Muscle of leg (tissue), 11 donors: ENCODE measurements around the gene TMEM176B. TPM values are rescaled to one million over a fixed set of nuclear protein-coding genes. Genes with fewer than 3 reads are reported as not detected.

Source experiments
- DNase-seq: peaks from one replicate; pipeline ENCODE4 v3.0.0; 2013
- H3K27ac ChIP-seq: one replicate; pipeline ENCODE4 v1.5.1; 2013; ENCODE audit warnings: mild to moderate bottlenecking, low read length, control low read depth
- H3K27me3 ChIP-seq: one replicate; pipeline ENCODE4 v1.6.1; 2013; ENCODE audit warnings: low read length; ENCODE audit not compliant: control insufficient read depth, insufficient read depth
- H3K36me3 ChIP-seq: one replicate; pipeline ENCODE4 v1.6.1; 2013; ENCODE audit warnings: low read length; ENCODE audit not compliant: control insufficient read depth, insufficient read depth
- H3K4me1 ChIP-seq: one replicate; pipeline ENCODE4 v1.6.1; 2013; ENCODE audit warnings: low read length; ENCODE audit not compliant: control insufficient read depth, insufficient read depth
- H3K4me3 ChIP-seq: one replicate; pipeline ENCODE4 v1.5.1; 2013; ENCODE audit warnings: low read length, control low read depth
- H3K9me3 ChIP-seq: replicated peaks from 2 replicates; pipeline ENCODE4 v1.6.1; 2013; ENCODE audit warnings: low read depth, low read length; ENCODE audit not compliant: control insufficient read depth
- WGBS: methylation state at CpG from one replicate; pipeline ENCODE4 v1.1.5; 2013; ENCODE audit warnings: missing lambda C conversion rate; ENCODE audit not compliant: insufficient coverage; 5-methylcytosine and 5-hydroxymethylcytosine counted together
- polyA plus RNA-seq, 8 donors: library from polyadenylated mRNA; unstranded; fragments of 120-200 nt; gene quantifications; one replicate each; pipeline versions ENCODE4 v1.2.1 to v1.2.3, GENCODE V29; 2013; ENCODE audit warnings: inconsistent platforms in 1 of 8, low replicate concordance in 1 of 8; ENCODE audit not compliant: insufficient read length in 8 of 8, insufficient read depth in 1 of 8
- total RNA-seq: library from RNA; stranded (reverse); fragments of 120-200 nt; gene quantifications from one replicate; pipeline ENCODE4 v1.2.4, GENCODE V29; 2013

The TMEM176B gene
- total and polyA plus RNA-seq, 9 donors = 7.7 to 16.7 (median 11.7) TPM

GRCh38 chr7:150842018-150842417 lies 41.9 kb upstream of the TMEM176B start:
- DNase-seq = no peak
- Histone ChIP-seq H3K27me3 (no peaks in the 10 kb centered on the region), H3K4me1 (peaks cover 21% of the 10 kb centered on the region), H3K36me3 (no peaks in the 10 kb centered on the region), H3K4me3 (no peak overlapping the region), H3K9me3 (no peaks in the 10 kb centered on the region), H3K27ac (no peak overlapping the region)
- WGBS = 85% methylated on average over 3 of the region's 3 CpGs

- DNase-seq = no peak
- WGBS = 77% methylated on average over 5 of the region's 7 CpGs
- Histone ChIP-seq H3K27ac (no peak overlapping the region), H3K9me3 (no peaks in the 10 kb centered on the region), H3K4me3 (no peak overlapping the region), H3K36me3 (no peaks in the 10 kb centered on the region), H3K4me1 (no peaks in the 10 kb centered on the region), H3K27me3 (no peaks in the 10 kb centered on the region)
These were observed 38.9 kb upstream of the TMEM176B start for GRCh38 chr7:150838965-150839650.

- H3K27me3 ChIP-seq = no peaks in the 10 kb centered on the region
- no peaks in the 10 kb centered on the region for H3K9me3 ChIP-seq
- no peak for DNase-seq
- no peaks in the 10 kb centered on the region for H3K36me3 ChIP-seq
- no peaks in the 10 kb centered on the region for H3K4me1 ChIP-seq
- no peak overlapping the region for H3K4me3 ChIP-seq
- WGBS = 89% methylated on average over 3 of the region's 6 CpGs
- no peak overlapping the region for H3K27ac ChIP-seq
These were observed 35.6 kb upstream of the TMEM176B start for GRCh38 chr7:150835702-150836280.

GRCh38 chr7:150835019-150835418 lies 34.9 kb upstream of the TMEM176B start:
- no peak overlapping the region for H3K27ac ChIP-seq
- H3K27me3 ChIP-seq = no peaks in the 10 kb centered on the region
- no peak for DNase-seq
- no peaks in the 10 kb centered on the region for H3K36me3 ChIP-seq
- H3K9me3 ChIP-seq = no peaks in the 10 kb centered on the region
- WGBS = no CpG with 5 or more reads among the region's 1 CpG
- H3K4me3 ChIP-seq = no peak overlapping the region
- no peaks in the 10 kb centered on the region for H3K4me1 ChIP-seq

- H3K9me3 ChIP-seq = no peaks in the 10 kb centered on the region
- no peaks in the 10 kb centered on the region for H3K36me3 ChIP-seq
- DNase-seq = peak; percentile 21
- no peaks in the 10 kb centered on the region for H3K4me1 ChIP-seq
- H3K4me3 ChIP-seq = no peak overlapping the region
- no CpG with 5 or more reads among the region's 1 CpG for WGBS
- H3K27me3 ChIP-seq = no peaks in the 10 kb centered on the region
- H3K27ac ChIP-seq = no peak overlapping the region
These were observed 31.7 kb upstream of the TMEM176B start for GRCh38 chr7:150831851-150832250.

- Histone ChIP-seq H3K4me1 (no peaks in the 10 kb centered on the region), H3K27ac (no peak overlapping the region), H3K27me3 (peaks cover 6% of the 10 kb centered on the region), H3K9me3 (no peaks in the 10 kb centered on the region), H3K4me3 (no peak overlapping the region), H3K36me3 (no peaks in the 10 kb centered on the region)
- no CpG with 5 or more reads among the region's 1 CpG for WGBS
- no peak for DNase-seq
These were observed 30.8 kb upstream of the TMEM176B start for GRCh38 chr7:150830937-150831336.

GRCh38 chr7:150829426-150829825 lies 29.3 kb upstream of the TMEM176B start:
- no peak for DNase-seq
- peaks cover 10% of the 10 kb centered on the region for H3K27me3 ChIP-seq
- no peaks in the 10 kb centered on the region for H3K4me1 ChIP-seq
- no CpG with 5 or more reads among the region's 1 CpG for WGBS
- no peak overlapping the region for H3K27ac ChIP-seq
- H3K36me3 ChIP-seq = no peaks in the 10 kb centered on the region
- H3K4me3 ChIP-seq = no peak overlapping the region
- no peaks in the 10 kb centered on the region for H3K9me3 ChIP-seq

- peaks cover 2% of the 10 kb centered on the region for H3K4me1 ChIP-seq
- H3K27ac ChIP-seq = no peak overlapping the region
- no CpG with 5 or more reads among the region's 2 CpGs for WGBS
- no peak overlapping the region for H3K4me3 ChIP-seq
- H3K27me3 ChIP-seq = peaks cover 10% of the 10 kb centered on the region
- DNase-seq = no peak
- H3K9me3 ChIP-seq = no peaks in the 10 kb centered on the region
- no peaks in the 10 kb centered on the region for H3K36me3 ChIP-seq
These were observed 28.2 kb upstream of the TMEM176B start for GRCh38 chr7:150828384-150828783.

- H3K4me3 ChIP-seq = no peak overlapping the region
- WGBS = 55% methylated on average over 5 of the region's 6 CpGs
- no peaks in the 10 kb centered on the region for H3K36me3 ChIP-seq
- DNase-seq = no peak
- no peaks in the 10 kb centered on the region for H3K9me3 ChIP-seq
- H3K27ac ChIP-seq = no peak overlapping the region
- peaks cover 10% of the 10 kb centered on the region for H3K27me3 ChIP-seq
- H3K4me1 ChIP-seq = peaks cover 4% of the 10 kb centered on the region
These were observed 26.1 kb upstream of the TMEM176B start for GRCh38 chr7:150826061-150826849.

GRCh38 chr7:150824379-150825177 lies 24.4 kb upstream of the TMEM176B start:
- Histone ChIP-seq H3K4me3 (no peak overlapping the region), H3K9me3 (no peaks in the 10 kb centered on the region), H3K27ac (no peak overlapping the region), H3K27me3 (peaks cover 10% of the 10 kb centered on the region), H3K36me3 (no peaks in the 10 kb centered on the region), H3K4me1 (peaks cover 4% of the 10 kb centered on the region)
- WGBS = 93% methylated on average over 14 of the region's 20 CpGs
- no peak for DNase-seq
